GM21825 (cell line): ENCODE measurements around the gene SLC8A3.

Source experiments
- ATAC-seq: cut with Tn5 transposase; IDR thresholded peaks from one replicate; pipeline ENCODE4 v1.9.1; 2021; ENCODE audit warnings: mild to moderate bottlenecking, moderate library complexity; ENCODE audit not compliant: unreplicated experiment

Gene SLC8A3

GRCh38 chr14:70032016-70032415 is 156.7 kb downstream of the SLC8A3 start:
- no peak for ATAC-seq

DNA sequence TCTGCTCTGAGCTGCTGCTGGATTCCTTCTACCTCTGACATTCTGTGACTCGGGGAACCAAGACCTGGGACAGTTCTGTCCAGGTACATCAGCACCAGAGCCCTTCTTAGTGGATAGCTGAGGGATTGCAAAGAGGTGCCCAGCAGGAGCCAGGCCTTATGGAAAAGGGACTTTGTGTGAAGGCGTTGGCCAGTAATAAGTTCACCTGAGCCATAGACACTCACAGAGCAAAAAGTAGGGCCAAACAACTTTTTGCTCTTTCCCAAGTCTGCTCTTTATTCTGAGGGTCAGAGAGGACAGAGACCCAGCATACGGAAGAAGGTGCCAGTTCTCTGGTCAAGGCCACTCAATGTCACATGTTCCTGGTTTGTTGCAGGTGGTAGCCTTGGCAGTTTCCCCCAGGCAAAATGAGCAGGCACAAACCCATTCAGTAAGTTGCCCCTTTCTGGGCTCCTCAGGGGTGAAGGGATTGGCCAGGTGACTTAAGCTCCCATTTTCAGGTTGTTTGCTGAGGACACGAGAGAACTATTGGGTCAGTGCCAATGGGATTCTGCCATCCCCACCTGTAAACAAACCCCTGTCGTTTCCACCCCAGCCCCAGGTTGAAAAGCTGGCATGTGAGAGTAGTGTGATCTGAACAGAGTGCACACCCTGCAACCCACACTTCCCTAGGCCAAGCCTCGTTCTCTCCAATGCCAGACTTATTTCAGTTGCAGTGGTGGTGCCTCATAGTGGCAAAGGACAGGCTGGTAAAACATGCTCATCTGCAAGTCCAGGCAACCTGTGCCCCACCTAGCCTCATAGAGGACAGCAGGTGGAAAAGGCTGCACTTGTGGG is 159.2 kb downstream of the SLC8A3 start:
- no peak for ATAC-seq

GRCh38 chr14:70027785-70028428 is 160.8 kb downstream of the SLC8A3 start:
- no peak for ATAC-seq

DNA sequence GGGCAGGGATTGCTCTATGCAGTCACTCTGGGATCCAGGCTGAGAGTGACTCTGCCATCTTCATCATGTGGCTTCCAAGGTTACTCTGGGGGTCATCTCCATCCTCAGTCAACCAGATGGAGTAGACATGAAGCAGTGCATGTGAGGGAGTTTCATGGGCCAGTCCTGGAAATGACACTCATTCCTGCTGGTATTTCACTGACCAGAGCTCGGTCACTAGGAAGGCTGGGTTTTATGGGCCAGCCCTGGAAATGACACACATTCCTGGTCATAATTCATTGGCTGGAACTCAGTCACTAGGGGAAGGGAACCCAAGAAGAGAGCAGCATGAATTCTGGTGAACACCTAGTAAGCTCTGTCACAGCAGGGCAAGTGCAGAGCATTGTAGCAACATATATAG is 164.9 kb downstream of the SLC8A3 start:
- ATAC-seq = no peak

DNA sequence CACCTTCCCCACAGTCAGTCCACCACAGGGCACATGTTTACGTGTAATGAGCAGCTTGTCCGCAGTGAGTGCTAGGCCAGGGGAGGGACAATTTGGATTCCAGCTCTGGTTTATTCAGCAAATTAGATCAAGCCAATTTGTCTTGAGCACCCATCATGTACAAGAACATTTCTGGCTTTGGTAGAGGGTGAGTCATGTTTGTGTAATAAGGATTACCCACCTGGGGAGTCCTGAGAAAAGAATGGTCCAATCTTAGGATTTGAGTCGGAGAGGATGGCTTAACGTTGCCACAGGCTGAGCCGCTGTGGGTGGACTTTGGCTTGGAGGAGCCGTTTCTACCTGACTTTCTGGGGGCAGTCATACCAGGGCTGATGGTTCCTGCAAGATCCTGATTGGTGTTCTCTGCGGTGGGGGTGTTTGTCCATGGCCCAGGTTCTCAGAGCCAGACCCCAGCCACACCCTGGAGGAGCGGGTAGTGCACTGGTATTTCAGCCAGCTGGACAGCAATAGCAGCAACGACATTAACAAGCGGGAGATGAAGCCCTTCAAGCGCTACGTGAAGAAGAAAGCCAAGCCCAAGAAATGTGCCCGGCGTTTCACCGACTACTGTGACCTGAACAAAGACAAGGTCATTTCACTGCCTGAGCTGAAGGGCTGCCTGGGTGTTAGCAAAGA is 165.8 kb downstream of the SLC8A3 start:
- no peak for ATAC-seq

- ATAC-seq = no peak
These were observed 167.1 kb downstream of the SLC8A3 start for GRCh38 chr14:70021548-70022220.

- no peak for ATAC-seq
These were observed 168.2 kb downstream of the SLC8A3 start for GRCh38 chr14:70020352-70021170.

DNA sequence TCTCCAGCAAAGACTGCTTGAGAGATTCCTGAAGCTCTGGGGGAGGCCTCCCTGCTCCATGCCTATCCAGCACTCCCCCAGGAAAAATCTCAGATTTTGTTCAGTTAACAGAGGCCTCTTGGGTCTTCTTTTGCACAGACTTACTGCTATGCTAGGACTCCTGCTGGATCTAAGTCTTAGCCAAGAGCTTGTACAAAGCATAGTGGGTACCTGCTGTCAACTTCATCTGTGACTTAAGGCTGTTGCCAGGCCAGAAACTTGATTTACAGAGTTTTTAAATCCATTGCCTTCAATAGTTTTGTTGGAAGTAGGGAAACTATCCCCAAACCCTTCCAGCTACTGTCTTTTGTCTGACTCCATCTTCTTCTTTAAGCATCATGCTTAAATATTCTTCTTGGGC is 169.1 kb downstream of the SLC8A3 start:
- ATAC-seq = no peak

DNA sequence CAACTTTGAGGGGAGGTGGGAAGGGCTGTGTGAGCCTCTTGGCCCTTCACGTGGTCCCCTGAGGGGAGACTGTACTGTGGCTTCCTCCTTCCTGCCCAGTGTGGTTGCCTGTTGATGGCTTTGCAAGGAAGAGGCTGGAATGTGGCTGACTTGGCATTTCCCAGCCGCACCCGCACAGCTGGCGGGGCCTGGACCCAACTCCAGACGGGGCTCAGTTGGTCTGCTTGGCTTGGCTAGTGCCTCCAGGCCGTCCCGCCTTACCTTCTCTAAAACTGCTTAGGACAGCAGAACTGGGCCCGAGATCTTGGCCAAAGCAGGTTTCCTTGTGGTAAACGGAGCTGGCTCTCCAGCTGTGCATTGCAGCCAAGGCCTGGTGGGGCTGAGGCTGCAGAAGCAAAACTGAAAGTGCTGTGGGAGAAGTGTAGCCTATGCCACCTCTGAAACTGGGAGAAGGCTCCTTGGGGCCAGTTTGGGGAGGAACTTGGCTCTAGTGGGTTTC is 170.0 kb downstream of the SLC8A3 start:
- ATAC-seq = peak; percentile 65

GRCh38 chr14:70018230-70018629 is 170.5 kb downstream of the SLC8A3 start:
- no peak for ATAC-seq

DNA sequence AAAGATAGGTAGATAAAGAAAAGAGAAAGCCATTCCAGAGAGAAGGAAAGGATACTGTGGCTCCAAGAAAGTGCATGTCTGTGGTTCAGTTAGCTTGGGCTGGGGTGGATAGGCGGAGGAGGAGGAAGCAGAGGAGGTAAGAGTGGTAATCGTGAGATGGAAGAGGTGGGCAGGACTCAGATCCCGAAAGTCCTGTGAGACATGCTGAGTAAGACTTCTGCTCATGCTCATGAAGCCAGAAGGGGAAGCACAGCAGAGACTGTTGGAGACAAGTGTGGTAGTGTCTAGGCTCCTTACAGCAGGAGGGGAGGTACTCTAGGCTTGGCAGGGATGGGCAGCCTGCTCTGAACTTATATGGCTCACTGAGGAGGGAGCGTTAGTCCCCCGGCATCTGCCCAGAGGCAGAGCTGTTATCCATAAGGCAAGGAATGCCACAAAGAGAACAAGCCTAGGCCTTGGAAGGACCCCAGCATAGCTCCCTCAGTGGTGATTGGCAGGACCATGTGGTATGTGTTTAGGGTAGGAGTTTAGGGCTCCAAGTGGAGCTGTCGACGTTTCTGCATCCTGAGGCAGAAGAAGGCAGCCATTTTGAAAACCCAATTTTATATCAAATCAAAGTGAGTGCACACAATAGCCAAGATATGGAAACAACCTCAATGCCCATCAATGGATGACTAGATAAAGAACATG is 174.2 kb downstream of the SLC8A3 start:
- ATAC-seq = no peak

GRCh38 chr14:70013271-70013873 is 175.4 kb downstream of the SLC8A3 start:
- ATAC-seq = no peak

DNA sequence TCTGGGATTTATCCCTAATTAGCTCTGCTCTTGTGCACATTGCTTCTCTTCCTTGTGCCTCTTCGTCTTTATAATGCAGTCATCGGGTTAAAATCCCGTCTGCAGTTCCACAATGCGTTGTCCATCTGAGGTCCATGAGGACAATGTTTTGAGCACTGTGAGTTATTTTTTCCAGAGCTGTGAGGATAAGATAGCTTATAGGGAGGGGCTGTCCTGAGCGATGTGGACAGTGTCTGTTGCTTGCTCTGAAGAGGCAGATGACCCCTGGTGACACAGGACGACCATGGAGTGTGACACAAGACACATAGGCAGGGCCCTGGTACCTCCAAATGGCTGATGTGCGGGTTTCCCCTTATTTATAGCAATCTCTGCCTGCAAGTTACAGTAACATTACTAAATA is 177.0 kb downstream of the SLC8A3 start:
- no peak for ATAC-seq

DNA sequence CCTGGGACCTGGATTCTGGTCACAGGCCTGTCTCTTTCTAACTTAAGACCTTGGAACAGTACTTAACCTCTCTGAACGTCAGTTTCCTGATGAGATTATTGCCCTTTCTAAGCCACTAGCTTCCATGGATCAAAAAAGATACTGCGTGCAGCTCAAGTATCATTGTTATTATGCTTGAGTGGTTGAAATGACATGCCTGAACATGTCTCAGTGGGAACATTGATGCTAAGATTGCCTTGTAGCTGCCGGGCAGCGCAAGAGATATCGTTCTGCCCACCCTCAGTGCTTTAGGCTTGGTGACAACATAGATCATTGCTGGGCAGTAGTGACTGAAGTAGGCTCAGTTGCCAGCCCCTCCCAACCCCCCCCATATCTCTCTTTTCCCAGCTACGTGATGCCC is 177.7 kb downstream of the SLC8A3 start:
- ATAC-seq = no peak

GRCh38 chr14:70009961-70010360 is 178.8 kb downstream of the SLC8A3 start:
- no peak for ATAC-seq

DNA sequence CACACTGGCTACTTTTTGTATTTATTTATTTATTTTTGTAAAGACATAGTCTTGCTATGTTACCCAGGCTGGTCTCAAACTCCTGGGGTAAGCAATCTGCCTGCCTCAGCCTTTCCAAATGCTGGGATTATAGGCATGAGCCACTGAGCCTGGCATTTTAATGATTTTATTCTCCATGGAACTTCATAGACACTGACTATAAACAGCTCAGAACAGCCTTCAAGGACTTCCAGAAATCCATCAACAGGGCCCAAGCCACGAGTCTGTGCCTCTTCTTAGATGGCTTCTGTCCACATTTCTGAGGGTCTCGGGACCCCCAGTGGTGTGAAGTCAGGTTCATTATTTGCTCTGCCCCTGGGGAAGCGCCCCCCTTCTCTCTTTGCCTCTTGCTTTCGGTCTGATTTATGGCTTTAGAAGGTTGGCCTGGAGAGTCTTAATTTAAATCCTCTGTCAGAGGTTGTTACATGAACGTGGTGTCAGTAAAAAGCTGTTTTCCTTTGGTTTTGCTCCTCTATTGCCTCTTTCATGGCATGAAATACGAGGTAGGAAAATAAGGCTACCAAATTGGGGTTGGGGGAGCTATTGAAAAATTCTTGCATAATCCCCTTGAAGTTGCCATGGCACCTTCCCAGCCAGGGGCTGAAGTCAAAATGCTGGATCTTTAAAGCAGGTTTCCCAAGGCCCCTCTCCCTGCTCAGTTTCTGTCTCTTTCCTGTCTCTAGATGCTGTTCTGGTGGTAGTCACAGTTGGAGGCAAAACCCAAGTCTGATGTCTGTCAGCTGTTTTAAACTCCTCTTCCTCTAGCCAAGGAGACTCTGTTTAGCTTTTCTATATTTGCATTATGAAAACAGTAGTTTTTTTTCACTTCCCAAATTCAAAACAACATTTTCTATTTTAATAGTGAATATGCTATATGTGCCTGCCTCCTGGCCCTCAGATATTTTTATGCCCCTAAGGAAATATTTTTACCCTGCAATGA is 180.2 kb downstream of the SLC8A3 start:
- no peak for ATAC-seq

GRCh38 chr14:70006699-70007098 is 182.1 kb downstream of the SLC8A3 start:
- no peak for ATAC-seq

GRCh38 chr14:70005281-70005805 is 183.4 kb downstream of the SLC8A3 start:
- ATAC-seq = no peak
